HEK293 (cell line): ENCODE results near the gene EIF4A3.

ENCODE experiments used
- ZNF473 ChIP-seq: fragments of 450-650 bp; formaldehyde crosslinking; IDR thresholded peaks from 2 replicates; pipeline ENCODE4 v1.5.1; 2017; ENCODE audit warnings: missing biosample characterization, missing genetic modification characterization
- ZNF658 ChIP-seq: fragments of 450-650 bp; formaldehyde crosslinking; IDR thresholded peaks from 2 replicates; pipeline ENCODE4; 2016; ENCODE audit warnings: missing biosample characterization, missing genetic modification characterization
- TF ChIP-seq, protein P1 (sequence below): fragments of 450-650 bp; formaldehyde crosslinking; IDR thresholded peaks from 2 replicates; pipeline ENCODE4 v1.5.1; 2016; ENCODE audit warnings: missing biosample characterization, missing genetic modification characterization
- TF ChIP-seq, protein P2 (sequence below): fragments of 450-650 bp; formaldehyde crosslinking; IDR thresholded peaks from 2 replicates; pipeline ENCODE4 v1.5.1; 2016; ENCODE audit warnings: missing biosample characterization, missing genetic modification characterization

DNA sequence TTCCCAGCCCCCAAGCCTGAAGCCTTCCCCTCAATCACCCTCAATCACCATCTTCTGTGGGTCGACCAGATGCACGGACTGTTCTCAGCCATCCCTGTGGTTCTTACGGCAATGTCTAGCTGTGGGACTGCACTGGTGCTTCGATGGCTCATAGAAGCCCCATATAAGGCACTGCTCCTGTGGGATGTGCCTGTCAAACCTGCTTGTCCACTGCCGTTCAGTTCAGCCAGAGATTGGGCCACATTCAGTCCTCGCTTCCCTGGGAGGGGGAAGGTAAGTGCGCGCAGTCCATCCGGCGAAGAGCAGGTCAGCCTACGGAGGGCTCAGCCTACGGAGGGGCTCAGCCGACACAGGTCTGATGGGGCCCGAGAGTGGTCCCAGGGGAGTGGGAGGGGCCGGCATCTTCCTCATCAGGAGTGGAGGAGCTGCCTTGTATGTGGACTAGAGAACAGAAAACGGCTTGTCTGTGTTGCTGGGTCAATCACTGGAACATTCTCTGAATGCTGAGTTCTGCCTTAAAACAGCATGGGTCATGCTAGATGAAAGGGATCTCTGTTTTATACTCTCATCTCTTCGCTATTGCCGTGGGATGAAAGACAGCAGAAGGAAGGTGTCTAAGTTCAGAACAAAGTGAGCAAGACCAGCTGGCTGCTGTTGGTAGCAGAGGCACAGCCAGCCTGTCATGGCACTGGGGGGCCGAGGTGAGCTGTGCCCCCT is 23.0 kb upstream of the EIF4A3 start, which contains the start of gene CARD14:
- TF ChIP-seq, protein P1, sequence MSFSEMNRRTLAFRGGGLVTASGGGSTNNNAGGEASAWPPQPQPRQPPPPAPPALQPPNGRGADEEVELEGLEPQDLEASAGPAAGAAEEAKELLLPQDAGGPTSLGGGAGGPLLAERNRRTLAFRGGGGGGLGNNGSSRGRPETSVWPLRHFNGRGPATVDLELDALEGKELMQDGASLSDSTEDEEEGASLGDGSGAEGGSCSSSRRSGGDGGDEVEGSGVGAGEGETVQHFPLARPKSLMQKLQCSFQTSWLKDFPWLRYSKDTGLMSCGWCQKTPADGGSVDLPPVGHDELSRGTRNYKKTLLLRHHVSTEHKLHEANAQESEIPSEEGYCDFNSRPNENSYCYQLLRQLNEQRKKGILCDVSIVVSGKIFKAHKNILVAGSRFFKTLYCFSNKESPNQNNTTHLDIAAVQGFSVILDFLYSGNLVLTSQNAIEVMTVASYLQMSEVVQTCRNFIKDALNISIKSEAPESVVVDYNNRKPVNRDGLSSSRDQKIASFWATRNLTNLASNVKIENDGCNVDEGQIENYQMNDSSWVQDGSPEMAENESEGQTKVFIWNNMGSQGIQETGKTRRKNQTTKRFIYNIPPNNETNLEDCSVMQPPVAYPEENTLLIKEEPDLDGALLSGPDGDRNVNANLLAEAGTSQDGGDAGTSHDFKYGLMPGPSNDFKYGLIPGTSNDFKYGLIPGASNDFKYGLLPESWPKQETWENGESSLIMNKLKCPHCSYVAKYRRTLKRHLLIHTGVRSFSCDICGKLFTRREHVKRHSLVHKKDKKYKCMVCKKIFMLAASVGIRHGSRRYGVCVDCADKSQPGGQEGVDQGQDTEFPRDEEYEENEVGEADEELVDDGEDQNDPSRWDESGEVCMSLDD (tag by site-specific recombination): no peak
- TF ChIP-seq, protein P2, sequence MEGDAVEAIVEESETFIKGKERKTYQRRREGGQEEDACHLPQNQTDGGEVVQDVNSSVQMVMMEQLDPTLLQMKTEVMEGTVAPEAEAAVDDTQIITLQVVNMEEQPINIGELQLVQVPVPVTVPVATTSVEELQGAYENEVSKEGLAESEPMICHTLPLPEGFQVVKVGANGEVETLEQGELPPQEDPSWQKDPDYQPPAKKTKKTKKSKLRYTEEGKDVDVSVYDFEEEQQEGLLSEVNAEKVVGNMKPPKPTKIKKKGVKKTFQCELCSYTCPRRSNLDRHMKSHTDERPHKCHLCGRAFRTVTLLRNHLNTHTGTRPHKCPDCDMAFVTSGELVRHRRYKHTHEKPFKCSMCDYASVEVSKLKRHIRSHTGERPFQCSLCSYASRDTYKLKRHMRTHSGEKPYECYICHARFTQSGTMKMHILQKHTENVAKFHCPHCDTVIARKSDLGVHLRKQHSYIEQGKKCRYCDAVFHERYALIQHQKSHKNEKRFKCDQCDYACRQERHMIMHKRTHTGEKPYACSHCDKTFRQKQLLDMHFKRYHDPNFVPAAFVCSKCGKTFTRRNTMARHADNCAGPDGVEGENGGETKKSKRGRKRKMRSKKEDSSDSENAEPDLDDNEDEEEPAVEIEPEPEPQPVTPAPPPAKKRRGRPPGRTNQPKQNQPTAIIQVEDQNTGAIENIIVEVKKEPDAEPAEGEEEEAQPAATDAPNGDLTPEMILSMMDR (tag by site-specific recombination): no peak
- TF ChIP-seq ZNF658 (tag by site-specific recombination) (no peak), ZNF473 (tag by site-specific recombination) (no peak)
